Activated T-cell treated with anti-CD3 and anti-CD28 coated beads, Interleukin-2, amount 50 U/mL, for 72 hours (primary cell): Measurements from ENCODE around the gene MAST2. TPM values are rescaled to one million over a fixed set of nuclear protein-coding genes. Genes with fewer than 3 reads are reported as not detected.
"Not testable (repeated sequence)": the region's sequence is repeated elsewhere in the genome, so short reads cannot be mapped to it uniquely, and the experiment has no call there.

ENCODE experiments used
- ATAC-seq, 2 donors: fragments of 150-1000 bp; cut with Tn5 transposase; replicated peaks in 1 of 2; 2 replicates each; pipeline ENCODE4 v1.10.0; 2021; ENCODE audit warnings: moderate library complexity in 2 of 2, mild to moderate bottlenecking in 1 of 2
- DNase-seq, 2 donors: peaks; one replicate each; pipeline ENCODE4 v3.0.0; 2021 to 2022; ENCODE audit warnings: mixed read lengths in 1 of 2
- H3K27ac Mint-ChIP-seq: one replicate; pipeline ENCODE4 v1.8.0; 2022; ENCODE audit warnings: mild to moderate bottlenecking, moderate library complexity, mixed read lengths
- H3K27me3 Mint-ChIP-seq: one replicate; pipeline ENCODE4 v1.8.0; 2022; ENCODE audit warnings: low read depth, mixed read lengths
- H3K36me3 Mint-ChIP-seq, 2 donors: one replicate each; pipeline ENCODE4 v1.8.0; 2022; ENCODE audit warnings: mixed read lengths in 2 of 2, mild to moderate bottlenecking in 1 of 2; ENCODE audit not compliant: insufficient read depth in 2 of 2
- H3K4me1 Mint-ChIP-seq: one replicate; pipeline ENCODE4 v1.8.0; 2022; ENCODE audit warnings: low read depth, mixed read lengths
- H3K4me3 Mint-ChIP-seq, 2 donors: one replicate each; pipeline ENCODE4 v1.8.0; 2022; ENCODE audit warnings: mild to moderate bottlenecking in 2 of 2, mixed read lengths in 2 of 2, moderate library complexity in 2 of 2
- H3K9me3 Mint-ChIP-seq, 2 donors: one replicate each; pipeline ENCODE4 v1.8.0; 2022; ENCODE audit warnings: mixed read lengths in 2 of 2
- total RNA-seq, 2 donors: library from RNA; stranded (reverse); gene quantifications; one replicate each; pipeline ENCODE4 v1.2.3, GENCODE V29; 2022

MAST2 gene
- total RNA-seq, 2 donors from 2014 or later, result 20.7 to 21.0 TPM

GRCh38 chr1:45949462-45949861 lies 146.1 kb downstream of the MAST2 start:
- not testable (repeated sequence) for H3K4me1 Mint-ChIP-seq, H3K27ac Mint-ChIP-seq, ATAC-seq, H3K9me3 Mint-ChIP-seq, H3K4me3 Mint-ChIP-seq, DNase-seq, H3K27me3 Mint-ChIP-seq, H3K36me3 Mint-ChIP-seq

DNA sequence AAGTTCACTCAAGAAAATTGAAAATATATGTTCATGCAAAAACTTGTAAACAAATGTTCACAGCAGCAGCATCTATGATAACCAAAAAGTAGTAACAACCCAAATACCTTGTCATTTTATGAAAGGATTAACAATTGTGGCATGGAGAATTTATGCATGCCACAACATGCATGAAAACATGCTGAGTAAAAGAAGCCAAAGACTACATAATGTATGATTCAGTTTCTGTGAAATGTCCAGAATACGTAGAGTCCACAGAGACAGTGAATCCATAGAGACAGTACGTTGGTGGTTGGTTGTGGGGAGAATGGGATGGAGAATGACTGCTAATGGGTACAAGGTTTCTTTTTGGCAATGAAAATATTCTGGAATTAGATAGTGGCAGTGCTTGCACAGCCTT lies 148.7 kb downstream of the MAST2 start:
- H3K4me1 Mint-ChIP-seq, result no peaks in the 10 kb centered on the region
- no peak overlapping the region for H3K27ac Mint-ChIP-seq
- no peak for ATAC-seq
- no peaks in the 10 kb centered on the region for H3K27me3 Mint-ChIP-seq
- no peaks in the 10 kb centered on the region for H3K9me3 Mint-ChIP-seq
- H3K36me3 Mint-ChIP-seq, result peaks cover 0 to 3% of the 10 kb centered on the region in 2 donors
- H3K4me3 Mint-ChIP-seq, result no peak overlapping the region
- DNase-seq, result no peak

DNA sequence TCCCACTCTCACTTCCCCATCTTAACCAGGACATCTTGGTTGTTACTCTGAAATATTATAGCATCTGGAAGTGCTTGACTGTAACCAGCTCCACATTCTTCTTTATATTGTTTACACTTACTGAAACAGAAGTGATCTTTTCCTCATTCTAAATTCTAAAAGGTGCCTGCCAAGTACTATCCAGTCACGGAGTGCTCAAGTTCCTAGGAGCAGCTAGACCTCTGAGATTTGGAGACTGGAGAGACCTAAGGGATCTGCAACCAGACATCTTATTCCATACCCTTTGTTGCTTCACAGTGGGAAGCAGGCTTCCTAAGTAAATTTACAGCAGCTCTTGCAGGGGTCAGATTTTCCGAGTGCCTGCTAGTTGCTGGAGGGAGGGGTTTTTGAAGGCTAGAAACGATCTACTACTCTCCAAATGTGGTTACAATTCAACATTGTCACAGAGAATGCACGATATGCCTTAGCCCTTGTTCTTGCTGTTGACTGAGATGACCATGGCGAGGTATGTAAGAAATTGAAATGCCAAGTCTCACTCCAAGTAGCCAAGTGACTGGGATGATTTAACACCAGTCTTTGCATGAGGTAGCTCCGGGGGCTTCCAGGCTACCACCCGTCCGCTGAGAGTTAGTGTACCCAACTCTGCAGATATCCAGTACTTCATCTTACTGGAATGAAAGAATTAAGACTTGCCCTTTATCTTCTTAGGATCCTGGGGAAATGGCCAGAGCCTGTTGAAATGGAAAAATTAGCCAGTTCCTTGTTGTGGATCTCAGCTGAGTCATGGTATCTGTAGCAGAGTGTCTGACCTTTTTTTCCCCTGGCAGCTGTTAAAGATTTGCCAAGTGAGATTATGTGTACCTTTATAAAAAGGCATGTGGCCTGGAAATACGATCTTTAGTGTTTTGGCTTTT lies 150.8 kb downstream of the MAST2 start:
- H3K36me3 Mint-ChIP-seq, result no peaks in the 10 kb centered on the region
- ATAC-seq, result no peak
- DNase-seq, result no peak
- no peak overlapping the region for H3K4me3 Mint-ChIP-seq
- no peaks in the 10 kb centered on the region for H3K4me1 Mint-ChIP-seq
- no peak overlapping the region for H3K27ac Mint-ChIP-seq
- H3K9me3 Mint-ChIP-seq, result no peaks in the 10 kb centered on the region
- H3K27me3 Mint-ChIP-seq, result no peaks in the 10 kb centered on the region

- no peak for DNase-seq
- Mint-ChIP-seq H3K27me3 (no peaks in the 10 kb centered on the region), H3K4me1 (no peaks in the 10 kb centered on the region), H3K4me3 (no peak overlapping the region), H3K27ac (no peak overlapping the region), H3K36me3 (no peaks in the 10 kb centered on the region), H3K9me3 (no peaks in the 10 kb centered on the region)
- no peak for ATAC-seq
Observed at GRCh38 chr1:45957684-45958083, 154.3 kb downstream of the MAST2 start.

- H3K4me1 Mint-ChIP-seq, result no peaks in the 10 kb centered on the region
- peaks cover 0 to 1% of the 10 kb centered on the region in 2 donors for H3K9me3 Mint-ChIP-seq
- H3K36me3 Mint-ChIP-seq, result peaks cover 1 to 3% of the 10 kb centered on the region in 2 donors
- H3K27me3 Mint-ChIP-seq, result no peaks in the 10 kb centered on the region
- no peak overlapping the region for H3K27ac Mint-ChIP-seq
- ATAC-seq (no peak), DNase-seq (no peak)
- H3K4me3 Mint-ChIP-seq, result no peak overlapping the region
Observed at GRCh38 chr1:45958317-45958716, 154.9 kb downstream of the MAST2 start.

- Mint-ChIP-seq H3K36me3 (peaks cover 3 to 8% of the 10 kb centered on the region in 2 donors), H3K9me3 (peaks cover 0 to 3% of the 10 kb centered on the region in 2 donors), H3K27me3 (no peaks in the 10 kb centered on the region), H3K27ac (no peak overlapping the region), H3K4me3 (no peak overlapping the region), H3K4me1 (no peaks in the 10 kb centered on the region)
- DNase-seq, result no peak
- no peak for ATAC-seq
Observed at GRCh38 chr1:45960930-45961715, 157.7 kb downstream of the MAST2 start.

GRCh38 chr1:45961936-45962335 lies 158.5 kb downstream of the MAST2 start:
- H3K4me3 Mint-ChIP-seq, H3K9me3 Mint-ChIP-seq, H3K4me1 Mint-ChIP-seq, H3K27ac Mint-ChIP-seq, H3K36me3 Mint-ChIP-seq, H3K27me3 Mint-ChIP-seq, DNase-seq, ATAC-seq: not testable (repeated sequence)

- Mint-ChIP-seq H3K27me3 (no peaks in the 10 kb centered on the region), H3K4me1 (no peaks in the 10 kb centered on the region), H3K4me3 (no peak overlapping the region), H3K9me3 (peaks cover 0 to 1% of the 10 kb centered on the region in 2 donors), H3K36me3 (peaks cover 0 to 2% of the 10 kb centered on the region in 2 donors), H3K27ac (peak overlapping the region; percentile 14)
- ATAC-seq, result no peak
- no peak for DNase-seq
Observed at GRCh38 chr1:45968941-45969666, 165.7 kb downstream of the MAST2 start.

DNA sequence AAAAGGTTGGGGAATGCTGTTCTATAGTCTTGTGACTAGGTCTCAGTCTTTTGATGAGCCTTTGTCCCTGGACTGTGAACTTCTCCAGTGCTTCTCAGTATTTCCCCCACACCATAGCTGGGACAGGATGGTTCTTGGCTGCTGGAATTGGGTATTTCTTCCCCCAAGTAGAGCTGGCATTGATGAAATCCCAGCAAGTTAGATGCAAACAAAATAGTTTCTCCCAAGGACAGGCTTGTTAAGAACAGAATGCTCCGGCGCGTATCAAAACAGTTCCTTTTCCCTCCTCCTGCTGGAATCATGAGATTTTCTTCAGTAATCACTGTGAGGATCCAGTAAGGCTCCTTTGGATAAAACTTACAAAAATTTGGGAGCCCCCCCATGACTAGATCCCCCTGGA lies 166.5 kb downstream of the MAST2 start:
- Mint-ChIP-seq H3K4me1 (no peaks in the 10 kb centered on the region), H3K36me3 (no peaks in the 10 kb centered on the region), H3K27ac (no peak overlapping the region), H3K27me3 (no peaks in the 10 kb centered on the region), H3K9me3 (no peaks in the 10 kb centered on the region), H3K4me3 (no peak overlapping the region)
- no peak for ATAC-seq
- no peak for DNase-seq

DNA sequence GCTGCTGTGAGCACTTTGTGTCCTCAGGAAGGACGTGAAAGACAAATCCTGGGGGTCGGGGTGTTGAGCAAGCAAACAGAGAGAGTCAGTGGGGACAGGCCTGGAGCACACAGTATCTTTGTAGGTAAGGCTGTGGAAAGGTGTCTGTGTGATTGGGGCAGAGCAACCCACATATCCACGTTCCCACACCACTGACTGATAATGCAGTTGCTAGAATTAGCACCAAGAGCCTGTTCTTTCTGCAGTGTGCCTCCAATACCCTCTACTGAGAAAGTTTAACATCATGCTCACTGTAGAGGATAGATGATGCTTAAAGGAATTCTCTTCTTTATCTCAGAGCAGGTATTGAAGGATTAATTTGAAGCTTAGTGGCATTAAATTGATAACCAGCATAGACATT lies 167.9 kb downstream of the MAST2 start:
- H3K27ac Mint-ChIP-seq, result no peak overlapping the region
- ATAC-seq (no peak), DNase-seq (no peak)
- no peaks in the 10 kb centered on the region for H3K9me3 Mint-ChIP-seq
- no peaks in the 10 kb centered on the region for H3K4me1 Mint-ChIP-seq
- H3K36me3 Mint-ChIP-seq, result no peaks in the 10 kb centered on the region
- no peaks in the 10 kb centered on the region for H3K27me3 Mint-ChIP-seq
- H3K4me3 Mint-ChIP-seq, result no peak overlapping the region

- no peaks in the 10 kb centered on the region for H3K4me1 Mint-ChIP-seq
Observed at GRCh38 chr1:45971922-45972531, 168.6 kb downstream of the MAST2 start.

GRCh38 chr1:45972621-45973020 lies 169.2 kb downstream of the MAST2 start:
- H3K9me3 Mint-ChIP-seq, result no peaks in the 10 kb centered on the region
- no peak overlapping the region for H3K4me3 Mint-ChIP-seq
- H3K4me1 Mint-ChIP-seq, result no peaks in the 10 kb centered on the region
- ATAC-seq, result no peak
- no peak overlapping the region for H3K27ac Mint-ChIP-seq
- no peaks in the 10 kb centered on the region for H3K27me3 Mint-ChIP-seq
- no peak for DNase-seq
- no peaks in the 10 kb centered on the region for H3K36me3 Mint-ChIP-seq

More at GRCh38 chr1:45971922-45972531, 168.6 kb downstream of the MAST2 start:
- Mint-ChIP-seq H3K27me3 (no peaks in the 10 kb centered on the region), H3K27ac (no peak overlapping the region), H3K36me3 (no peaks in the 10 kb centered on the region), H3K4me3 (no peak overlapping the region), H3K9me3 (no peaks in the 10 kb centered on the region)
- ATAC-seq (no peak), DNase-seq (no peak)
